WERI-Rb-1 (cell line): ENCODE data around the gene FBXO21.
"Not testable (repeated sequence)": the region's sequence is repeated elsewhere in the genome, so short reads cannot be mapped to it uniquely, and the experiment has no call there.

Source experiments
- DNase-seq: peaks from one replicate; pipeline ENCODE4 v3.0.0-alpha.2; 2020
- H3K27ac ChIP-seq: fragments of 250-450 bp; sonication (Bioruptor Pico); 2 replicates; pipeline ENCODE4 v1.5.1; 2020; ENCODE audit warnings: mild to moderate bottlenecking, moderate library complexity
- H3K27me3 ChIP-seq: fragments of 250-450 bp; sonication (Bioruptor Pico); 2 replicates; pipeline ENCODE4 v1.5.1; 2021; ENCODE audit warnings: mild to moderate bottlenecking, low read depth, moderate library complexity; ENCODE audit not compliant: insufficient read depth, severe bottlenecking
- H3K36me3 ChIP-seq: fragments of 250-450 bp; sonication (Bioruptor Pico); 2 replicates; pipeline ENCODE4 v1.5.1; 2020; ENCODE audit warnings: mild to moderate bottlenecking, moderate library complexity
- H3K4me3 ChIP-seq: 2 replicates; pipeline ENCODE4 v1.5.1; 2011; ENCODE audit warnings: low read depth, mild to moderate bottlenecking, control low read depth, low read length
- H3K9me3 ChIP-seq: fragments of 250-450 bp; sonication (Bioruptor Pico); 2 replicates; pipeline ENCODE4 v1.5.1; 2021; ENCODE audit warnings: mild to moderate bottlenecking, moderate library complexity; ENCODE audit not compliant: severe bottlenecking
- TF ChIP-seq, protein P1 (sequence below): IDR thresholded peaks from 2 replicates; pipeline ENCODE4 v1.5.1; 2011; ENCODE audit warnings: low read depth, mild to moderate bottlenecking, control low read depth, inconsistent platforms, low read length

Gene FBXO21

DNA sequence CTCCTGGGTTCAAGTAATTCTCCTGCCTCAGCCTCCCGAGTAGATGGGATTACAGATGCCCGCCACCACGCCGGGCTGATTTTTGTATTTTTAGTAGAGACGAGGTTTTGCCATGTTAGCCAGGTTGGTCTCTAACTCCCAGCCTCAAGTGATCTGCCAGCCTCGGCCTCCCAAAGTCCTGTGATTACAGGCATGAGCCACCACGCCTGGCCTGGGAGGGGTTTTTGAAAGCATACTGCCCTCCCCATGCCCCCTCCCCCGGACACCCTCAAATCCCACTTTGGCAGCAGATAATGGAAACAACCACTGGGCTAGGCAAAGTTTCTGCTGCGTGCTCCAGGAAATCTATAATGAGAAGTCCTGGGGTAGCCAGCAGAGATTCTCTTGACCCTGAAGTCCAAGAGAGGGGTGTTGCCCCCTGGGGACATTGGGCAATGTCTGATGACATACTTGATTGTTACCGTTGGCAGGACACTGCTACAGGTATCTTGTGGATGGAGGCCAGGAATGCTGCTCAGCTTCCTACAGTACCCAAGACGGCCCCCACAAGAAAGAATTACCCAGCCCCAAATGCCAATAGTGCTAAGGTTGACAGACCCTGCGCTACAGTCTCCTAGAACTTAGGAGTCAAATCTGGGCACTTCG, 18.7 kb upstream of the FBXO21 start:
- no peak overlapping the region for H3K27ac ChIP-seq
- no peak for DNase-seq

DNA sequence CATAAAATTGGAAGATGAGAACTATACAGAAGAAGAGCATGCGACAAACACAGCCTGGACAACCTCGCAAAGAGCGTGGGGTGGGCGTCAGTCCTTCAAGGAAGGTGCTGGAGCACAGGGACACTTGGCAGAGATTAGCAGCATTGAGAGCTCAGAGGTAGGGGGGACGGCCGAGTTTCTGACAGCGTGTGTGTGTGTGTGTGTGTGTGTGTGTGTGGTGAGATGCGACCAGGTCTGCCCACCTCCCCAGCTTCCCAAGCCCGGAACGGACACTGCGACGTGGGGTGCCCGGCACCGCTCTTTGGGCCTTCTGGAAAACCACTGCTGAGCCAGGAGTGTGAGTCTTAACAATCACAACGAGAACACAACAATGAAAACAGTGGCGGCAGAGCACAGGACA, 17.9 kb upstream of the FBXO21 start:
- no peak overlapping the region for H3K27ac ChIP-seq
- H3K4me3 ChIP-seq, result no peak overlapping the region
- no peaks in the 10 kb centered on the region for H3K36me3 ChIP-seq
- no peaks in the 10 kb centered on the region for H3K27me3 ChIP-seq
- no peaks in the 10 kb centered on the region for H3K9me3 ChIP-seq
- DNase-seq, result no peak
- TF ChIP-seq, protein P1, sequence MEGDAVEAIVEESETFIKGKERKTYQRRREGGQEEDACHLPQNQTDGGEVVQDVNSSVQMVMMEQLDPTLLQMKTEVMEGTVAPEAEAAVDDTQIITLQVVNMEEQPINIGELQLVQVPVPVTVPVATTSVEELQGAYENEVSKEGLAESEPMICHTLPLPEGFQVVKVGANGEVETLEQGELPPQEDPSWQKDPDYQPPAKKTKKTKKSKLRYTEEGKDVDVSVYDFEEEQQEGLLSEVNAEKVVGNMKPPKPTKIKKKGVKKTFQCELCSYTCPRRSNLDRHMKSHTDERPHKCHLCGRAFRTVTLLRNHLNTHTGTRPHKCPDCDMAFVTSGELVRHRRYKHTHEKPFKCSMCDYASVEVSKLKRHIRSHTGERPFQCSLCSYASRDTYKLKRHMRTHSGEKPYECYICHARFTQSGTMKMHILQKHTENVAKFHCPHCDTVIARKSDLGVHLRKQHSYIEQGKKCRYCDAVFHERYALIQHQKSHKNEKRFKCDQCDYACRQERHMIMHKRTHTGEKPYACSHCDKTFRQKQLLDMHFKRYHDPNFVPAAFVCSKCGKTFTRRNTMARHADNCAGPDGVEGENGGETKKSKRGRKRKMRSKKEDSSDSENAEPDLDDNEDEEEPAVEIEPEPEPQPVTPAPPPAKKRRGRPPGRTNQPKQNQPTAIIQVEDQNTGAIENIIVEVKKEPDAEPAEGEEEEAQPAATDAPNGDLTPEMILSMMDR, result no peak

More for the DNA sequence above, 18.7 kb upstream of the FBXO21 start:
- H3K9me3 ChIP-seq, result no peaks in the 10 kb centered on the region
- H3K27me3 ChIP-seq, result no peaks in the 10 kb centered on the region
- no peak overlapping the region for H3K4me3 ChIP-seq
- H3K36me3 ChIP-seq, result no peaks in the 10 kb centered on the region
- TF ChIP-seq, protein P1, result no peak

DNA sequence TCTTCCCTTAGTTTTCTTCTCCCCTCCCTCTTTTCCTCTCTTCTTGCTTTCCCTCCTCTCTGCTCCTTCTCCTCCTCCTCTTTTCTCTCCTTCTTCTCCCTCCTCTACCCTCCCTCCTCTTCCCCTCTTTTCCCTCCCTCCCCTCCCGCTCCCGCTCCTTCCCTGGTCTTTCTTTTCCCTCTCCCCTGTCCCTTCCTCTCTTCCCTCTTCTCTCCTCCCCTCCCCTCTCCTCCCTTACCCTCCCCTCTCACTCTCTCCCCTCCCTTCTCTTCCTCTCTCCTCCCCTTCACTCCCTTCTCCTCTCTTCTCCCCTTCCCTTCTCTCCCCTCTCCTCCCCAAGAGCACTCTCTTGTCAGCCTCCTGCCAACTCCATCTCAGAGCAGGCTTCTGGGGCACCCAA, 17.4 kb upstream of the FBXO21 start:
- H3K9me3 ChIP-seq, result no peaks in the 10 kb centered on the region
- H3K4me3 ChIP-seq, result no peak overlapping the region
- DNase-seq, result no peak
- no peak overlapping the region for H3K27ac ChIP-seq
- TF ChIP-seq, protein P1, result no peak
- no peaks in the 10 kb centered on the region for H3K36me3 ChIP-seq
- no peaks in the 10 kb centered on the region for H3K27me3 ChIP-seq

DNA sequence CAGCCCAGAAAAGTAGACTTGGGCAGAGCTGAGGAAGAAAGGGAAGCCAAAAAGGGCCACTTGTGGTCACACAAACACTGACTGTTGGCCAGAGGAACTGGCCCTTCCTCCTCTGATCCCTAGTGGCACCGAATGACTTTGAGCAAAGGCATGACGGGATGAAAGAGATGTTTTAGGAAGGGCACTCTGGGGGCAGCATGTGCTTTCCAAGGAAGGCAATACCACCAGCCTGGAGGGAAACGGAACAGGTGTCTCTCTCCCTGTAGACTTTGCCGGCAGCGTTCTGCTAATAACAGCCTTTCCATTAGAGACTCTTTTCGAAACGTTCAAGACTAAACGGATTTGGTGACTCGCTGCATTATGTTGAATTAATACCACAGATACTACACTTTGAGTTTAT, 12.3 kb upstream of the FBXO21 start:
- H3K36me3 ChIP-seq, result no peaks in the 10 kb centered on the region
- H3K4me3 ChIP-seq, result no peak overlapping the region
- TF ChIP-seq, protein P1, result no peak
- H3K9me3 ChIP-seq, result peaks cover 4% of the 10 kb centered on the region
- H3K27ac ChIP-seq, result no peak overlapping the region
- H3K27me3 ChIP-seq, result peaks cover 11% of the 10 kb centered on the region
- DNase-seq, result no peak

DNA sequence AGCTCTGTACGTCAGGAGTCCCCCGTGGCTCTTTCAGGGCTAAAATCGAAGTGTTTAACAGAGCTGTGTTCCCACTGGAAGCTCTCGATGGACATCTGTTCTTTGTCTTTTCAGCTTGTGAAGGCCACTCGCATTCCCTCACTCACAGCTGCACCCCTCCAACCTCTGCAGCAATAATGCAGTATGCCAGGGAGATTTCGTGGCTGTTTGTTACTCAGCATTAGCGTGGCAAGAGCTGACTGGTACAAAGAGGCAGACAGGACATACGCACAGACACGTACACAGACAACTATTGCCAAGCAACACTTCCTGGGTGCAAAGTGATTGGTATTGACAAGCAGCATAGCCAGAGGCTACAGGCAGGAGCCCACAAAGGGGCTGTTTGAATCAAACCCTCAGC, 11.8 kb upstream of the FBXO21 start:
- no peaks in the 10 kb centered on the region for H3K36me3 ChIP-seq
- DNase-seq, result no peak

DNA sequence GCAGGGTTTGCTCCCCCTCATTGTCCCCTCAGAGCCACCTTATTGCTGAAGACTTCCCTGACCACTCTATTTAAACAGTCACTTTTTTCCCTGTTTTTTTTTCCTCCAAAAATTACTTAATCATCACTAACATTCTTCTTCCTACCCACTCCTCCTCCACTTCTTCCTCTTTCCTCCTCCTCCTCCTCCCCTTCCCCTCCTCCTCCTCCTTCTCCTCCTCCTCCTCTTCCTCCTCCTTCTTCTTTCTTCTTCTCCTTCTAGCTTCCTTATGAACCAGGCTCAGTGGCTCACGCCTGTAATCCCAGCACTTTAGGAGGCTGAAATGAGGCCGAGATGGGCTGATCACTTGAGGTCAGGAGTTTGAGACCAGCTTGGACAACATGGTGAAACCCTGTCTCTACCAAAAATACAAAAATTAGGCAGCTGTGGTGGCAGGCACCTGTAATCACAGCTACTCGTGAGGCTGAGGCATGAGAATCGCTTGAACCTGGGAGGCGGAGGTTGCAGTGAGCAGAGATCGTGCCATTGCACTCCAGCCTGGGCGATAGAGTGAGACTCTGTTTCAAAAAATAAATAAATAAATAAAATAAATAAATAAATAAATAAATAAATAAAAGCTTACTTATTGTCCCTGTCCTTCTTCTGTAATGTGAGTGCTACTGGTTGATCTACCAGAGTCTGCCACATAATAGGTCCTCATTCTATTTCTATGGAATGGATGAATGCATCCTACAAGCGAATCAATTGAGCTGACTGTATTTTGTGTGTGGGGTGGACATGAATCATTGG, 9.9 kb upstream of the FBXO21 start:
- DNase-seq, H3K36me3 ChIP-seq, H3K27ac ChIP-seq, H3K9me3 ChIP-seq, H3K4me3 ChIP-seq: not testable (repeated sequence)
- H3K27me3 ChIP-seq, result peaks cover 11% of the 10 kb centered on the region

More for the DNA sequence above, 11.8 kb upstream of the FBXO21 start:
- H3K9me3 ChIP-seq, result peaks cover 4% of the 10 kb centered on the region
- no peak overlapping the region for H3K4me3 ChIP-seq
- H3K27ac ChIP-seq, result no peak overlapping the region
- peaks cover 11% of the 10 kb centered on the region for H3K27me3 ChIP-seq
- TF ChIP-seq, protein P1, result no peak

DNA sequence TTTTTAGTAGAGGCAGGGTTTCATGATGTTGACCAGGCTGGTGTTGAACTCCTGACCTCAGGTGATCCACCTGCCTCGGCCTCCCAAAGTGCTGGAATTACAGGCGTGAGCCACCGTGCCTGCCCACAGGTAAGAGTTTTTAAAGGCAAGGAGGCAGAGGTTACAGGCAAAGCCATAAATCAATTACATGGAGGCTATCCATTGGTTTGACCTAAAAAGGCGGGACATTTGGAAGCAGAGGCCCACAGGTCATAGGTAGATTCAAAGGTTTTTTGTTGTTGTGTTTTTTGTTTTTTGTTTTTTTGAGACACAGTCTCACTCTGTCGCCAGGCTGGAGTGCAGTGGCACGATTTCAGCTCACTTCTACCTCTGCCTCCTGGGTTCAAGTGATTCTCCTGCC, 6.1 kb upstream of the FBXO21 start:
- not testable (repeated sequence) for H3K36me3 ChIP-seq, DNase-seq, H3K9me3 ChIP-seq, H3K27me3 ChIP-seq, H3K4me3 ChIP-seq, H3K27ac ChIP-seq

DNA sequence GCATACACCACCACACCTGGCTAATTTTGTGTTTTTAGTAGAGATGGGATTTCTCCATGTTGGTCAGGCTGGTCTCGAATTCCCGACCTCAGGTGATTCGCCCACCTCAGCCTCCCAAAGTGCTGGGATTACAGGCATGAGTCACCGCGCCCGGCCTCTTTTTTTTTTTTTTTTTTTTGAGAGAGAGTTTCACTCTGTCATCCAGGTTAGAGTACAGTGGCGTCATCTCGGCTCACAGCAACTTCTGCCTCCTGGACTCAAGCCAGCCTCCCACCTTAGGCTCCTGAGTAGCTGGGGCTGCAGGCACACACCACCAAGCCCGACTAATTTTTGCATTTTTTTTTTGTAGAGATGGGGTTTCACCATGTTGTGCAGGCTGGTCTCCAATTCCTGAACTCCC, 4.8 kb upstream of the FBXO21 start:
- not testable (repeated sequence) for H3K9me3 ChIP-seq, H3K4me3 ChIP-seq

More for the DNA sequence above, 4.8 kb upstream of the FBXO21 start:
- not testable (repeated sequence) for H3K27me3 ChIP-seq, H3K27ac ChIP-seq, H3K36me3 ChIP-seq, DNase-seq
